Measurements from ENCODE around the gene SLF2.

GRCh38 chr10:100968863-100969186 is 56.1 kb downstream of the SLF2 start:
- TF ChIP-seq, protein P1, sequence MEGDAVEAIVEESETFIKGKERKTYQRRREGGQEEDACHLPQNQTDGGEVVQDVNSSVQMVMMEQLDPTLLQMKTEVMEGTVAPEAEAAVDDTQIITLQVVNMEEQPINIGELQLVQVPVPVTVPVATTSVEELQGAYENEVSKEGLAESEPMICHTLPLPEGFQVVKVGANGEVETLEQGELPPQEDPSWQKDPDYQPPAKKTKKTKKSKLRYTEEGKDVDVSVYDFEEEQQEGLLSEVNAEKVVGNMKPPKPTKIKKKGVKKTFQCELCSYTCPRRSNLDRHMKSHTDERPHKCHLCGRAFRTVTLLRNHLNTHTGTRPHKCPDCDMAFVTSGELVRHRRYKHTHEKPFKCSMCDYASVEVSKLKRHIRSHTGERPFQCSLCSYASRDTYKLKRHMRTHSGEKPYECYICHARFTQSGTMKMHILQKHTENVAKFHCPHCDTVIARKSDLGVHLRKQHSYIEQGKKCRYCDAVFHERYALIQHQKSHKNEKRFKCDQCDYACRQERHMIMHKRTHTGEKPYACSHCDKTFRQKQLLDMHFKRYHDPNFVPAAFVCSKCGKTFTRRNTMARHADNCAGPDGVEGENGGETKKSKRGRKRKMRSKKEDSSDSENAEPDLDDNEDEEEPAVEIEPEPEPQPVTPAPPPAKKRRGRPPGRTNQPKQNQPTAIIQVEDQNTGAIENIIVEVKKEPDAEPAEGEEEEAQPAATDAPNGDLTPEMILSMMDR (IDR thresholded peaks at IDR 0.05) = no peak
- no peak for TF ChIP-seq POLR2A (IDR thresholded peaks at IDR 0.05)
- no peak for TF ChIP-seq POLR2AphosphoS5 (IDR thresholded peaks at IDR 0.05)
